Activated T-helper 1 cell treated with anti-CD3 and anti-CD28 coated beads, Interleukin-12 subunit alpha, Interleukin-12 subunit beta, Interleukin-2, Interleukin-4 antibody, amounts not matched to agents 30 ng/mL and 10 ng/mL and 1 ng/mL, durations not matched to agents 14 hours and 24 hours and 36 hours (primary cell): Measurements from ENCODE around the gene OR4K15. TPM values are rescaled to one million over a fixed set of nuclear protein-coding genes. Genes with fewer than 3 reads are reported as not detected.

Experiments
- total RNA-seq: library from RNA; stranded (reverse); gene quantifications from 2 replicates; pipeline ENCODE4 v1.2.3, GENCODE V29; 2022

Gene OR4K15
- total RNA-seq, 1 donor from 2014 or later: not detected

Other genes starting within 250 kb of the OR4K15 start
- gene OR4Q3, start 232.0 kb upstream of the OR4K15 start, total RNA-seq: not detected in 2 replicates
- gene OR4M1, start 202.1 kb upstream of the OR4K15 start, total RNA-seq: not detected in 2 replicates
- gene OR4N2, start 171.8 kb upstream of the OR4K15 start, total RNA-seq: not detected in 2 replicates
- gene OR4K2, start 100.4 kb upstream of the OR4K15 start, total RNA-seq: not detected in 2 replicates
- gene OR4K5, start 55.0 kb upstream of the OR4K15 start, total RNA-seq: not detected in 2 replicates
- gene OR4K1, start 44.7 kb upstream of the OR4K15 start, total RNA-seq: not detected in 2 replicates
- not detected in 2 replicates for gene OR4Q2, start 26.6 kb downstream of the OR4K15 start, total RNA-seq
- not detected in 2 replicates for gene OR4K14, start 43.7 kb downstream of the OR4K15 start, total RNA-seq
- gene OR4K13, start 60.4 kb downstream of the OR4K15 start, total RNA-seq: not detected in 2 replicates
- not detected in 2 replicates for gene OR4L1, start 84.5 kb downstream of the OR4K15 start, total RNA-seq
- gene OR4K17, start 135.1 kb downstream of the OR4K15 start, total RNA-seq: not detected in 2 replicates
- not detected in 2 replicates for gene OR4N5, start 163.2 kb downstream of the OR4K15 start, total RNA-seq
- not detected in 2 replicates for gene OR11G2, start 215.3 kb downstream of the OR4K15 start, total RNA-seq
- not detected in 2 replicates for gene OR11H6, start 248.1 kb downstream of the OR4K15 start, total RNA-seq